K562 (cell line): ENCODE results near the gene WBP1. TPM values are rescaled to one million over a fixed set of nuclear protein-coding genes. Genes with fewer than 3 reads are reported as not detected.

Experiments
- GABPA ChIP-seq: fragments of 200-800 bp; sonication (Bioruptor generic); conservative IDR thresholded peaks from 2 replicates; pipeline ENCODE4 v1.6.1; 2016; ENCODE audit warnings: low read depth, missing genetic modification characterization, missing compliant biosample characterization
- HDAC3 ChIP-seq: fragments of 450-650 bp; IDR thresholded peaks from 2 replicates; pipeline ENCODE4 v1.6.1; 2018; ENCODE audit warnings: borderline replicate concordance, mild to moderate bottlenecking, moderate library complexity; ENCODE audit not compliant: partially characterized antibody
- JUNB ChIP-seq: fragments of 450-650 bp; formaldehyde crosslinking; conservative IDR thresholded peaks from 2 replicates; pipeline ENCODE4 v1.4.0; 2020; ENCODE audit warnings: mild to moderate bottlenecking
- KLF13 ChIP-seq: fragments of 450-650 bp; IDR thresholded peaks from 2 replicates; pipeline ENCODE4 v1.6.1; 2016; ENCODE audit warnings: missing genetic modification characterization, low read depth, mild to moderate bottlenecking, missing compliant biosample characterization, moderate library complexity, borderline replicate concordance
- MTF1 ChIP-seq: fragments of 250-450 bp; sonication (Bioruptor Pico); IDR thresholded peaks from 2 replicates; pipeline ENCODE4 v1.9.0; 2021; ENCODE audit warnings: moderate library complexity, mild to moderate bottlenecking, inconsistent platforms, borderline replicate concordance
- SMARCB1 ChIP-seq: IDR thresholded peaks from 2 replicates; pipeline ENCODE4 v1.6.1; 2011; ENCODE audit warnings: improper control_type of control experiment, low read depth; ENCODE audit not compliant: insufficient read length
- USF1 ChIP-seq: sonication (generic); formaldehyde crosslinking; IDR thresholded peaks from 2 replicates; pipeline ENCODE4 v1.9.0; 2022; ENCODE audit warnings: mild to moderate bottlenecking, missing genetic modification reagents
- ZBTB1 ChIP-seq: sonication (generic); formaldehyde crosslinking; IDR thresholded peaks from 2 replicates; pipeline ENCODE4 v1.8.1; 2023; ENCODE audit warnings: missing genetic modification reagents, low read depth, mild to moderate bottlenecking, borderline replicate concordance
- ZNF316 ChIP-seq: fragments of 450-650 bp; IDR thresholded peaks from 2 replicates; pipeline ENCODE4 v1.6.1; 2016
- ZNF407 ChIP-seq: fragments of 450-650 bp; IDR thresholded peaks from 2 replicates; pipeline ENCODE4 v1.6.1; 2016; ENCODE audit warnings: low read depth
- ZNF444 ChIP-seq: fragments of 250-450 bp; sonication (Bioruptor Pico); IDR thresholded peaks from 2 replicates; pipeline ENCODE4 v1.4.0; 2020; ENCODE audit warnings: mild to moderate bottlenecking, moderate library complexity
- ZNF512 ChIP-seq: IDR thresholded peaks from 2 replicates; pipeline ENCODE4 v1.6.1; 2016; ENCODE audit warnings: missing genetic modification characterization, missing compliant biosample characterization
- ZNF57 ChIP-seq: fragments of 450-650 bp; formaldehyde crosslinking; IDR thresholded peaks from 2 replicates; pipeline ENCODE4 v1.4.0; 2020; ENCODE audit warnings: mild to moderate bottlenecking, moderate library complexity
- polyA plus RNA-seq, 8 experiments: library from polyadenylated mRNA; depleted of rRNA in 4 of 8; stranded (reverse) in 5 of 8; unstranded in 3 of 8; fragments of >200 nt; fragmentation: Nextera tagmentation in 2 of 8; fragmentation: Illumina TruSeq in 1 of 8; extraction: Ambion mirVana in 2 of 8; extraction: Trizol in 1 of 8; gene quantifications; 2 replicates each; pipeline versions ENCODE4 v1.2.1 to v1.2.3, GENCODE V29; 2011 to 2014; ENCODE audit warnings: inconsistent platforms in 1 of 8, missing spikeins in 1 of 8
- total RNA-seq, 7 experiments: library from RNA; depleted of rRNA in 6 of 7; stranded (reverse); fragments of >200 nt in 6 of 7; fragmentation: Illumina TruSeq in 2 of 7; extraction: Trizol in 2 of 7; gene quantifications; 2 replicates each; pipeline versions ENCODE4 v1.2.1 to v1.2.3, GENCODE V29; 2011 to 2021; ENCODE audit warnings: low replicate concordance in 1 of 7

WBP1 gene
- total and polyA plus RNA-seq, 9 of the 15 experiments (the other 6 are each of a cell fraction or from before 2014, with no cell fraction given): 1.9 to 27.7 (median 14.2) TPM

GRCh38 chr2:74454654-74455511, 3.4 kb upstream of the WBP1 start, which contains the start of gene INO80B (continued):
- TF ChIP-seq ZNF407: peak; percentile 70; the same call in 1 of the 2 replicates
- no peak for TF ChIP-seq USF1 (CRISPR knock-in tag)
- no peak for TF ChIP-seq ZNF57 (CRISPR knock-in tag)
- no peak for TF ChIP-seq SMARCB1
- peak; percentile 46 for TF ChIP-seq HDAC3
- TF ChIP-seq JUNB (CRISPR knock-in tag): no peak
- TF ChIP-seq ZNF444 (CRISPR knock-in tag): no peak
- no peak for TF ChIP-seq ZBTB1 (CRISPR knock-in tag)
- TF ChIP-seq KLF13 (tag): peak; percentile 100
- no peak for TF ChIP-seq MTF1 (CRISPR knock-in tag)
- TF ChIP-seq ZNF512 (tag): no peak
- peak; percentile 100 for TF ChIP-seq GABPA (tag)
- TF ChIP-seq ZNF316: no peak
